Measurements from ENCODE around the gene CST7.
A peak's percentile ranks its signal among the peaks of the same experiment; 100 is the strongest.
"Not testable (repeated sequence)": the region's sequence is repeated elsewhere in the genome, so short reads cannot be mapped to it uniquely, and the experiment has no call there.

The CST7 gene

DNA sequence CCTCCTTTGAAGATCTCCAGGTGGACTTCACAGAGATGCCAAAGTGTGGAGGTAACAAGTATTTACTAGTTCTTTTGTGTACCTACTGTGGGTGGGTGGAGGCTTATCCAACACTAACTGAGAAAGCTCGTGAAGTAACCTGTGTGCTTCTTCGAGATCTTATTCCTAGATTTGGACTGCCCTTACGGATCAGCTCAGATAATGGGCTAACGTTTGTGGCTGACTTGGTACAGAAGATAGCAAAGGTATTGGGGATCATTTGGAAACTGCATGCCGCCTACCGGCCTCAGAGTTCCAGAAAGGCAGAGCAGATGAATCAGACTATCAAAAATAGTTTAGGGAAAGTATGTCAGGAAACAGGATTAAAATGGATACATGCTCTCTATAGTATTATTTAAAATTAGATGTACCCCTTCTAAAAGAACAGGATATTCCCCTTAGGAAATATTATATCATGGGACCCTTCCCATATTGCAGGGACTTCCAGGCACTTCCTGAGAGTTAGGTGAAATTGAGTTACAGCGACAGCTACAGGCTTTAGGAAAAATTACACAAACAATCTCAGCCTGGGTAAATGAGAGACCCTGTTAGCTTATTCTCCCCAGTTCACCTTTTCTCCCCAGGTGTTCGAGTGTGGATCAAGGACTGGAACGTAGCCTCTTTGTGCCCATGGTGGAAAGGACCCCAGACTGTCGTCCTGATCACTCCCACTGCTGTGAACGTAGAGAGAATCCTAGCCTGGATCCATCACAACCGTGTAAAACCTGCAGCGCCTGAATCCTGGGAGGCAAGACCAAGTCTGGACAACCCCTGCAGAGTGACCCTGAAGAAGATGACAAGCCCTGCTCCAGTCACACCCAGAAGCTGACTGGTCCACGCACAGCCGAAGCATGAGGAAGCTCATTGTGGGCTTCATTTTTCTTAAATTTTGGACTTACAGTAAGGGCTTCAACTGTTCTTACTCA lies 18.1 kb upstream of the CST7 start:
- peak overlapping the region; percentile 23 for H3K9ac ChIP-seq (ENCODE audit: low read depth, low read length)
- H3K4me2 ChIP-seq (ENCODE audit: low read length); H3K4me3 ChIP-seq (ENCODE audit: low read length); H3K4me1 ChIP-seq (ENCODE audit: control insufficient read depth, insufficient read depth, low read length); H3K27me3 ChIP-seq (ENCODE audit: control insufficient read depth, insufficient read depth, low read length); H3K9me3 ChIP-seq (replicated peaks; ENCODE audit: low read length); H3K36me3 ChIP-seq (ENCODE audit: insufficient read depth, low read length): not testable (repeated sequence)

DNA sequence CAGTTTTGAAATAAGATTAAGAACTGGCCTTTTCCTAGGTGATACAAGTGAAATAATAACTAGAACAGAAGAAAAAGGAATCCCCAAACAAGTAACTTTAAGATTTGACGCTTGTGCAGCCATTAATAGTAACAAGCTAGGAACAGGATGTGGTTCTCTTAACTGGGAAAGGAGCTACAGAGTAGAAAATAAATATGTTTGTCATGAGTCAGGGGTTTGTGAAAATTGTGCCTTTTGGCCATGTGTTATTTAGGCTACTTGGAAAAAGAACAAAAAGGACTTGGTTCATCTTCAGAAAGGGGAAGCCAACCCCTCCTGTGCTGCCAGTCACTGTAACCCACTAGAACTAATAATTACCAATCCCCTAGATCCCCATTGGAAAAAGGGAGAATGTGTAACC lies 17.2 kb upstream of the CST7 start:
- not testable (repeated sequence) for H3K4me3 ChIP-seq (ENCODE audit: low read length)
- H3K9ac ChIP-seq (ENCODE audit: low read depth, low read length) = peak overlapping the region; percentile 23

DNA sequence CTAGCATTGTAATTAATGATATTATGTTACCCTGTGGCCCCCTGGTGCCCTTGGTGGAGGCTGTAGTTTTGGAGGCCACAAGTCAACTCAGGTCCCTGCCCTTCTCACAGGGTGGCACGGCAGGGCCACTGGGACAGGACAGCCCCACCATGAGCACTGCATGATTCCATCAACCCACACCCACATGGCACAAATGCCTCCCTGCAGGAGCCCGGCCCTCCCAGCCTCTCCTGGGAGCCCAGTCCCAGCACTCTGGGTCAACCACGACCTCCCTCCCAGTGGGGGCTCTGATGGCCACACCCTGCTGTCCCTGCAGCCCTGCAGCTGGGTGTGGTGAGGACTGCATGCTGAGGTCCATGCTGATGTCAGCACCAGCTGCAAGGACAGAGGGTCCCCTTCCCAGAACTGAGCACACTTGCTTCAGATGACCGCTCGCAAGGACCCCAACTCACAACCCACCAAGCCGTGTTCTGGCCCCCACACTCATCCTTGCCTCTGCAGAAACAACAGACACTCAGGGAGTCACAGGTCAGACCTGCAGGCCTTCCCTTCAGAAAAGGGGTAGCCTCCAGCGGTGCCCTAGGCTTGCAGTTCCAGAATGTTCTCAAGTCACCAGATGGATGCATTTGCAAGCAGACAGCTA lies 15.7 kb upstream of the CST7 start:
- peaks cover 3% of the 10 kb centered on the region for H3K27me3 ChIP-seq (ENCODE audit: control insufficient read depth, insufficient read depth, low read length)
- H3K9ac ChIP-seq (ENCODE audit: low read depth, low read length) = no peak overlapping the region
- H3K9me3 ChIP-seq (replicated peaks; ENCODE audit: low read length) = no peaks in the 10 kb centered on the region
- H3K4me1 ChIP-seq (ENCODE audit: control insufficient read depth, insufficient read depth, low read length) = peaks cover 9% of the 10 kb centered on the region
- H3K4me2 ChIP-seq (ENCODE audit: low read length) = no peak overlapping the region
- no peaks in the 10 kb centered on the region for H3K36me3 ChIP-seq (ENCODE audit: insufficient read depth, low read length)
- H3K4me3 ChIP-seq (ENCODE audit: low read length) = no peak overlapping the region

More for the DNA sequence above, 17.2 kb upstream of the CST7 start:
- not testable (repeated sequence) for H3K27me3 ChIP-seq (ENCODE audit: control insufficient read depth, insufficient read depth, low read length); H3K4me2 ChIP-seq (ENCODE audit: low read length); H3K9me3 ChIP-seq (replicated peaks; ENCODE audit: low read length); H3K4me1 ChIP-seq (ENCODE audit: control insufficient read depth, insufficient read depth, low read length); H3K36me3 ChIP-seq (ENCODE audit: insufficient read depth, low read length)

DNA sequence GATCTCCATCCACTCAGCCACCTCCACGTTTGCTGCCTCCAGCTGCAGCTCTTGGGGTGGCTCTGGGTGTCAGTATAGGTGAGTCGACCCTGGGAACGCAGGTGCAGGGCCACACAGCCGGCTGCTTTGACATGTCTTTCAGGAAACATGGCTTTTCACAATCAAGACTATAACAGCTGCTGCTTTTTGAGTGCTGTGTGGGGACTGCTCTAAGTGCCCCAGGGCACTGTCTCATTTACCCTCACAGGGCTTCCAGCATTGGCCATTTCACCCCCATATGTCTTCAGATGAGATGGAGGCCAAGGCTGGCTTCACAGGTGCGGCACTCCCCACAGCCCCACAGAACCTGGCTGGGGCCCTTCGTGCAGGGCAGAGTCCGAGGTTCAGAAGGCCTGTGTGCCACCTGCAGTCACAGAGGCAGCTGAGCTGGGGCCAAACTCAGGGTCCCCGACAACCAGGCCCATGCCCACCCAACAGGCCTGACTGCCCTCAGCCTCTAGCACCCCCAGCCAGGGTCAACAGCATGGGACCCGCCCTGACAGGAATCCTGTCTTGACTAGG lies 14.9 kb upstream of the CST7 start:
- H3K36me3 ChIP-seq (ENCODE audit: insufficient read depth, low read length) = no peaks in the 10 kb centered on the region
- H3K4me3 ChIP-seq (ENCODE audit: low read length) = no peak overlapping the region
- no peak overlapping the region for H3K9ac ChIP-seq (ENCODE audit: low read depth, low read length)
- peaks cover 9% of the 10 kb centered on the region for H3K4me1 ChIP-seq (ENCODE audit: control insufficient read depth, insufficient read depth, low read length)
- peaks cover 3% of the 10 kb centered on the region for H3K27me3 ChIP-seq (ENCODE audit: control insufficient read depth, insufficient read depth, low read length)
- H3K9me3 ChIP-seq (replicated peaks; ENCODE audit: low read length) = no peaks in the 10 kb centered on the region
- H3K4me2 ChIP-seq (ENCODE audit: low read length) = no peak overlapping the region

DNA sequence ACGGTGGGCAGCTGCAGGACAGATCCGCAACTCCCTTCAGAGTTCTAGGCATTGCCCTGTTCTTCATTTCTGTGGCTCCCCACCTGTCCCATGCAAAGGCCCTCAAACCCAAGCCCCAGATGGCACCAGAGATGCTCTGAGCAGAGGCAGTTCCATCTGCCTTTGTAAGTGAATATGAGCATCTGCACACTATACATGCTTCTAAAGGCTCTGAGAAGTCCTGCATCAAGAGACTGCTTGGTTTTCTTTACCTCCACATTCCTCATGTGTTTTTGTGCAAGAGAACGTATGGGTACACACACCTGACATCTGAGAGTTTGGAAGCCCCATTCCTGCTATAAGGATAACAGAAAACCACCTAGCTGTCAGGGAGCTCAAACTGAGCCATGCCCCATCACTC lies 14.4 kb upstream of the CST7 start:
- H3K9me3 ChIP-seq (replicated peaks; ENCODE audit: low read length) = no peaks in the 10 kb centered on the region

DNA sequence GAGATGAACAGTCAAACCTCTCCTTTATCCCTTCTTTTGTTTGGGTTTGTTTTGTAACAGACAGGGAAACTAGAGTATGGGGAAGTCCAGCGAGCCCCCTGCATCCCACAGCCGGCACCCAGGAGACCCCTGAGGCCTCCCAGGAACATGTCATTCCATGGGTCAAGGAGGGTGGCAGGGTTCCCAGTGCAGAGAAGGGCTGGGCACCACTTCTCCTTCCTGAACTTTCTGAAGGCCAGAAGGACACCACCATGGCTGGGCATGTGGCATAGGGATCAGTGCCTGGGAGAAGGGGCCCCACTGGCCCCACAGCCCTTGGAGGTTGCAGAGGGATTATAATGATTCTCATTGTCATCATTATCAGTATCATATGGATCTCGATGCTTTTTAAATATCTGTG lies 13.9 kb upstream of the CST7 start:
- peaks cover 3% of the 10 kb centered on the region for H3K27me3 ChIP-seq (ENCODE audit: control insufficient read depth, insufficient read depth, low read length)
- no peak overlapping the region for H3K4me3 ChIP-seq (ENCODE audit: low read length)
- H3K9ac ChIP-seq (ENCODE audit: low read depth, low read length) = no peak overlapping the region
- H3K4me1 ChIP-seq (ENCODE audit: control insufficient read depth, insufficient read depth, low read length) = peaks cover 9% of the 10 kb centered on the region
- no peaks in the 10 kb centered on the region for H3K9me3 ChIP-seq (replicated peaks; ENCODE audit: low read length)
- no peaks in the 10 kb centered on the region for H3K36me3 ChIP-seq (ENCODE audit: insufficient read depth, low read length)
- no peak overlapping the region for H3K4me2 ChIP-seq (ENCODE audit: low read length)

More for the DNA sequence above, 14.4 kb upstream of the CST7 start:
- H3K36me3 ChIP-seq (ENCODE audit: insufficient read depth, low read length) = no peaks in the 10 kb centered on the region
- peaks cover 5% of the 10 kb centered on the region for H3K27me3 ChIP-seq (ENCODE audit: control insufficient read depth, insufficient read depth, low read length)
- H3K4me1 ChIP-seq (ENCODE audit: control insufficient read depth, insufficient read depth, low read length) = peaks cover 9% of the 10 kb centered on the region
- no peak overlapping the region for H3K4me2 ChIP-seq (ENCODE audit: low read length)
- H3K4me3 ChIP-seq (ENCODE audit: low read length) = no peak overlapping the region
- no peak overlapping the region for H3K9ac ChIP-seq (ENCODE audit: low read depth, low read length)

DNA sequence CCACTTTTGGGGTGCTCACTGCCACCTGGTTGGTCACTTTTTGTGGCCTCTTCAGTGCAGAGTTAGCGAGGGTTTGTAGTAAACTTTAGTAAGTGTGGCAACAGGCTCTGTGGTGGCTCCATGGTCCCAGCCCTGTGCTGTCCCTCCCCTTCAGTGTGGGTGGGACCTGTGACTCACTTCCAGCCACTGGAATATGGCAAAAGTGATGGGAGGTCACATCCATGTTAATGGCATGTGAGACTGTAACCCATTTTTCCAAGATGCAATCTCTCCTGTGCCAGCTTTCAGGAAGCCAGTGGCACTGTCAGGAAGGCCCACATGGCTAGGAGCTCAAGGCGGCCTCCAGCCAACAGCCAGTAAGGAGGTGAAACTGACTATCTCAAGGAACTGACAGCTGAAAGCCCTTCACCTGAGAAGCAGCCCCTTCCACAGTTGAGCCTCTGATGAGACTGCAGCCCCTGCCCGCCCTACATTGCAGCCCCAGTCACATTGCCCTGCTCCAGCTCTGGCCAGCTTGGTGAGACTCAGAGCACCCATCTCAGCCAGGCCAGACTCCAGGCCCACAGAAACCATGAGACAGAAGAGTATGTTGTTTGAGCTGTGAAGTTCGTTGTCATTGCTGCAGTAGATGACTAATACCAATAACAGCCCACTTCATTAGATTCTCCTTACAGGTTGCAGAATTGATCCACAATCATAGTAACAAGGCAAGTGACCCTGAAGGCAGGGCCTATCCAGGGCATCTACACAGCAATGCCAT lies 13.1 kb upstream of the CST7 start:
- Histone ChIP-seq H3K4me2 (ENCODE audit: low read length) (no peak overlapping the region), H3K9ac (ENCODE audit: low read depth, low read length) (no peak overlapping the region), H3K9me3 (replicated peaks; ENCODE audit: low read length) (no peaks in the 10 kb centered on the region), H3K4me3 (ENCODE audit: low read length) (no peak overlapping the region), H3K4me1 (ENCODE audit: control insufficient read depth, insufficient read depth, low read length) (peaks cover 9% of the 10 kb centered on the region), H3K27me3 (ENCODE audit: control insufficient read depth, insufficient read depth, low read length) (peaks cover 3% of the 10 kb centered on the region), H3K36me3 (ENCODE audit: insufficient read depth, low read length) (no peaks in the 10 kb centered on the region)

DNA sequence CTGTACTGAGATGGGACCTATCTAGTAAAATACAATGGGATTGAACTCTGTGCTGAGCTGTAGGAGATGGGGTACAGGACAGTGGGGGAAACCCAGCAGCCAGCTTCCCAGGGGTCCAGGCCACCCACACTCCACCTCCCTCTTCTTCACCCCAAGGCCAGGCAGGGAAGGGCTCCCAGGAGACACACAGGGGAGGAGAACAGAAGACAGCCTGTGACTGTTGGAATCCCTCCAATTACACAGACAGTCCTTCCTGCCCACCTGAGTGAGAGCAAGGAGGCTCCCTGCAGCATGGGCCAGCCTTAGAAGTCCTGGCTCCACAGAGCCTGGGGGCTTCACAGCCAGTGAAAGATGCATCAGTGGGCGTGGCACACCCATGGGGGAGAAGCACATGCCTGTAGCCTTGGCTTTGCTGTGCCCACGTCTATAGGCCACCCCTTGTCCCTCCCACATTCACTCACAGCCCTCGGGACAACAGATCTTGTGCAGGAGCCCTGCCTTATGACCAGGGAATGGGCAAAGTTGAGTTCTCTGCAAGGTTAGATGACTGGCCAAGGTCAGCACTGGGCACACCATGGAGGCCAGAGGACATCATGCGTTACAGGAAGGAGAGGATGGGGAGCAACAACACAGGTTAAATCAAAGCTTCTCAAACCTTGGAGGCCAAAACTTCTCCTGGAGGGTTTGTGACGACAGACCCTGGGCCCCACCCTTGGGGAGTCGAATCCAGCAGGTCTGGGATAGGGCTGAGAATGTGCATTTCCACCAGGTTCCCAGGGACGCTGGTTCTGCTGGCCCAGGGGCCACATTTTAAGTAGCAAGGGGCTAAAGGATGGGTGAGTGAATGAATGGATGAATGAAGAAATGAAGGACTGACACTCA lies 12.3 kb upstream of the CST7 start:
- Histone ChIP-seq H3K4me3 (ENCODE audit: low read length) (no peak overlapping the region), H3K36me3 (ENCODE audit: insufficient read depth, low read length) (no peaks in the 10 kb centered on the region), H3K27me3 (ENCODE audit: control insufficient read depth, insufficient read depth, low read length) (peaks cover 3% of the 10 kb centered on the region), H3K9ac (ENCODE audit: low read depth, low read length) (no peak overlapping the region), H3K9me3 (replicated peaks; ENCODE audit: low read length) (no peaks in the 10 kb centered on the region), H3K4me1 (ENCODE audit: control insufficient read depth, insufficient read depth, low read length) (peaks cover 4% of the 10 kb centered on the region), H3K4me2 (ENCODE audit: low read length) (no peak overlapping the region)

DNA sequence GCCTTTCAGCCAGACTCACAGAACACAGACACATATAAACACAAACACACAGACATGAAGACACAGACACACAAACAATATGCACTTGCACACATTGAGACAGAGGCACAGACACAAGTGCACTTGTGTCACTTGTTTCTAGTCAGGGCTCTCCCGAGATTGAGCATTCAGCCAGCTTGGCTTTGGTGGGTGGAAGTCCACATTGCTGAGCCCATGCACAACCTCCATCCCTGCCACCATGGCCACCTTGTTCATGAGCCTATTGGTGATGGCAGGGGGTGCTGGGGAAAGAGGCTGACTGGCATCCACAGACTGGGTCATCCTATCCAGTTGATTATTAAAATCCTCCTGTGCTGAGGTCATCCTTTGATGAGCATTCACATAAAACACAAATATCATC lies 11.5 kb upstream of the CST7 start:
- Histone ChIP-seq H3K4me1 (ENCODE audit: control insufficient read depth, insufficient read depth, low read length) (no peaks in the 10 kb centered on the region), H3K4me3 (ENCODE audit: low read length) (no peak overlapping the region), H3K36me3 (ENCODE audit: insufficient read depth, low read length) (no peaks in the 10 kb centered on the region), H3K27me3 (ENCODE audit: control insufficient read depth, insufficient read depth, low read length) (peaks cover 3% of the 10 kb centered on the region), H3K4me2 (ENCODE audit: low read length) (no peak overlapping the region), H3K9me3 (replicated peaks; ENCODE audit: low read length) (no peaks in the 10 kb centered on the region), H3K9ac (ENCODE audit: low read depth, low read length) (no peak overlapping the region)

DNA sequence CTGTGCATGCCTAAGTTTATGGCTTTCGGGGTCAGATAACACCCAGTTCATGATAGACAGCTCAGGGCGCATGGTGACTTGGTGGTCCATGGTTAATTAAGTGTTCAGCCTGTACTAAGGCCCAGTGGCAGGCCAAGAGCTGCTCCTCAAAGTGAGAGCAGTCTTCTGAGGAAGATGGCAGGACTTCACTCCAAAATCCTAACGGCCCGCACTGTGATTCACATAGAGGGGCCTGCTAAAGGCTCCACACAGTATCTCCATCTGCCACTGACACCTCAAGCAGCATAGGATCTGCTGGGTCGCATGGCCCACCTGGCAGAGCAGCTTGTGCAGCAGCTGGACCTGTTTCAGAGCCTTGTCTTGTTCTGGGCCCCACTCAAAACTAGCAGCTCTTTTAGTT lies 10.6 kb upstream of the CST7 start:
- Histone ChIP-seq H3K9ac (ENCODE audit: low read depth, low read length) (no peak overlapping the region), H3K4me1 (ENCODE audit: control insufficient read depth, insufficient read depth, low read length) (no peaks in the 10 kb centered on the region), H3K4me2 (ENCODE audit: low read length) (no peak overlapping the region), H3K36me3 (ENCODE audit: insufficient read depth, low read length) (no peaks in the 10 kb centered on the region), H3K9me3 (replicated peaks; ENCODE audit: low read length) (no peaks in the 10 kb centered on the region), H3K27me3 (ENCODE audit: control insufficient read depth, insufficient read depth, low read length) (peaks cover 3% of the 10 kb centered on the region), H3K4me3 (ENCODE audit: low read length) (no peak overlapping the region)
